Measurements from ENCODE around the gene SLC24A4.

Gene SLC24A4

DNA sequence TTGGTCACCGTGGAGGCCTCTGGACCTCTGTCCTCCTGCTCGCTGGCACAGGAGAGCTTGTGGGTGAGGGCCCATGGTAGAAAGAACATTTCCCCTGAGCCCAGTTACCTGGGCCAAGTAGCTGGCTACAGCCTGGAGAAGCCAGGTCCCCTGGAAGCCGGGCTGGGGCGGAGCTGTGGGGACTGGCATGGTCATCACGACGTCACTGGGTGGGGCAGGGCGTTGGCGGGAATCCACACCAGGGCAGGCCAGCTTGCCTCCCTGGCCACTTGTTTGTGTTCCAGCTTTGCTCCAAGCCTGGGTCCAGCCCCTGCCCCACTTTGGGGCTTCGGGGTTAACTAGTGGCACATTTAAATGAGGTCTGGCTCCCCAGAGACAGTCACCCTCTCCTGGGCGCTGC is 35.0 kb upstream of the SLC24A4 start:
- DNase-seq (ENCODE audit: insufficient read length, low spot score), result no peak
- TF ChIP-seq TAF1 (IDR thresholded peaks at IDR 0.05; ENCODE audit: low read depth, low read length), result no peak
- TF ChIP-seq PAX5 (IDR thresholded peaks at IDR 0.05; ENCODE audit: insufficient read depth, low read length, severe bottlenecking), result no peak
- no peak for TF ChIP-seq SPI1 (IDR thresholded peaks at IDR 0.05; ENCODE audit: low read depth, low read length)
- no peak for TF ChIP-seq POLR2AphosphoS5 (IDR thresholded peaks at IDR 0.05; ENCODE audit: low read depth, low read length)
- no peak for TF ChIP-seq POU2F2 (IDR thresholded peaks at IDR 0.05; ENCODE audit: low read depth, low read length)
- no peak for FAIRE-seq

GRCh38 chr14:92288994-92289660 is 33.8 kb upstream of the SLC24A4 start:
- FAIRE-seq (no peak), DNase-seq (ENCODE audit: insufficient read length, low spot score) (no peak)
- TF ChIP-seq POU2F2 (IDR thresholded peaks at IDR 0.05; ENCODE audit: low read depth, low read length) (no peak), SPI1 (IDR thresholded peaks at IDR 0.05; ENCODE audit: low read depth, low read length) (no peak), PAX5 (IDR thresholded peaks at IDR 0.05; ENCODE audit: insufficient read depth, low read length, severe bottlenecking) (no peak), POLR2A (IDR thresholded peaks at IDR 0.05; ENCODE audit: low read depth, low read length) (no peak), POLR2AphosphoS5 (IDR thresholded peaks at IDR 0.05; ENCODE audit: low read depth, low read length) (no peak), TAF1 (IDR thresholded peaks at IDR 0.05; ENCODE audit: low read depth, low read length) (no peak)

DNA sequence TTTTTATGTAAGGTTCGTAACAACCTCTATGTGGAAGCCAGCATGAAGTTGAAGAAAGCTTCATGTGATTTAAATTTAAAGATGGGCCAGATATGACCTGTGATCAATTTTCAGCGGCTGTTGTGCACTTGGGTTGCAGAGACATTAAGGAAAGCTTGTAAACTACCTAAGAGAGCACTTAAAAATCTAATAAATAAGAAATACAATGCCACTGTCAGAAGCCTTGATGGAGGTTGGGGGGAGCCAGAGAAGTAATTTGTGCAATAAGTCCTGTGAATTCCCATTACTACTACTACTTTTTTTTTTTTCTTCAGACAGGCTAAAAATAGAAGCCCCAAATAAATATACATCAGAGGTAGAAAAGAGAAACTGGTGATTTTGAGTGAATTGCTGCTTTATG is 30.3 kb upstream of the SLC24A4 start:
- DNase-seq (ENCODE audit: insufficient read length, low spot score), result no peak
- no peak for TF ChIP-seq POU2F2 (IDR thresholded peaks at IDR 0.05; ENCODE audit: low read depth, low read length)
- TF ChIP-seq POLR2AphosphoS5 (IDR thresholded peaks at IDR 0.05; ENCODE audit: low read depth, low read length), result no peak
- no peak for TF ChIP-seq TAF1 (IDR thresholded peaks at IDR 0.05; ENCODE audit: low read depth, low read length)
- TF ChIP-seq SPI1 (IDR thresholded peaks at IDR 0.05; ENCODE audit: low read depth, low read length), result no peak
- no peak for TF ChIP-seq PAX5 (IDR thresholded peaks at IDR 0.05; ENCODE audit: insufficient read depth, low read length, severe bottlenecking)
- TF ChIP-seq POLR2A (IDR thresholded peaks at IDR 0.05; ENCODE audit: low read depth, low read length), result no peak
- FAIRE-seq, result no peak

GRCh38 chr14:92294506-92294905 is 28.5 kb upstream of the SLC24A4 start:
- no peak for DNase-seq (ENCODE audit: insufficient read length, low spot score)
- TF ChIP-seq POLR2AphosphoS5 (IDR thresholded peaks at IDR 0.05; ENCODE audit: low read depth, low read length), result no peak
- no peak for TF ChIP-seq POLR2A (IDR thresholded peaks at IDR 0.05; ENCODE audit: low read depth, low read length)
- TF ChIP-seq PAX5 (IDR thresholded peaks at IDR 0.05; ENCODE audit: insufficient read depth, low read length, severe bottlenecking), result no peak
- no peak for TF ChIP-seq SPI1 (IDR thresholded peaks at IDR 0.05; ENCODE audit: low read depth, low read length)
- no peak for TF ChIP-seq POU2F2 (IDR thresholded peaks at IDR 0.05; ENCODE audit: low read depth, low read length)
- no peak for TF ChIP-seq TAF1 (IDR thresholded peaks at IDR 0.05; ENCODE audit: low read depth, low read length)
- FAIRE-seq, result no peak

GRCh38 chr14:92297818-92298595 is 25.0 kb upstream of the SLC24A4 start:
- FAIRE-seq (no peak), DNase-seq (ENCODE audit: insufficient read length, low spot score) (no peak)
- no peak for TF ChIP-seq SPI1 (IDR thresholded peaks at IDR 0.05; ENCODE audit: low read depth, low read length)
- no peak for TF ChIP-seq POU2F2 (IDR thresholded peaks at IDR 0.05; ENCODE audit: low read depth, low read length)
- no peak for TF ChIP-seq POLR2A (IDR thresholded peaks at IDR 0.05; ENCODE audit: low read depth, low read length)
- TF ChIP-seq TAF1 (IDR thresholded peaks at IDR 0.05; ENCODE audit: low read depth, low read length), result no peak
- TF ChIP-seq PAX5 (IDR thresholded peaks at IDR 0.05; ENCODE audit: insufficient read depth, low read length, severe bottlenecking), result no peak
- no peak for TF ChIP-seq POLR2AphosphoS5 (IDR thresholded peaks at IDR 0.05; ENCODE audit: low read depth, low read length)

DNA sequence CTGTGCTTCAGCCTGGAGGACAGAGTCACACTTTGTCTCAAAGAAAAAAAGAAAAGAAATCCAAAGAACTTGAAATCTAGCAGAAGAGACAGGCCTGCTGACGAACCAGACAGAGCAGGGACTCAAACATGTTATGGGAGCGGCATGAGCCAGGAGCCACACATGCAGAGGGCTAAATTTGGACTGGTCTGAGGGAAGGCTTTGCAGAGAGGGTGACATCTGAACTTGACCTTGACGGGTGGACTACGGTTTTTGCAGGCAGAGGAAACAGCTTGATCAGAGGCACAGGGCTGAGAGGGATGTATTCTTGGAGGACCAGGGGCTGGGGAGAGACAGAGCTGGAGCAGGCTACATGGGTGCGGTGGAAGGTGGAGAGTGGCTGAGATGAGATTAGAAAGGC is 20.5 kb upstream of the SLC24A4 start:
- TF ChIP-seq POU2F2 (IDR thresholded peaks at IDR 0.05; ENCODE audit: low read depth, low read length) (no peak), PAX5 (IDR thresholded peaks at IDR 0.05; ENCODE audit: insufficient read depth, low read length, severe bottlenecking) (no peak)
- DNase-seq (ENCODE audit: insufficient read length, low spot score) (no peak), FAIRE-seq (no peak)

DNA sequence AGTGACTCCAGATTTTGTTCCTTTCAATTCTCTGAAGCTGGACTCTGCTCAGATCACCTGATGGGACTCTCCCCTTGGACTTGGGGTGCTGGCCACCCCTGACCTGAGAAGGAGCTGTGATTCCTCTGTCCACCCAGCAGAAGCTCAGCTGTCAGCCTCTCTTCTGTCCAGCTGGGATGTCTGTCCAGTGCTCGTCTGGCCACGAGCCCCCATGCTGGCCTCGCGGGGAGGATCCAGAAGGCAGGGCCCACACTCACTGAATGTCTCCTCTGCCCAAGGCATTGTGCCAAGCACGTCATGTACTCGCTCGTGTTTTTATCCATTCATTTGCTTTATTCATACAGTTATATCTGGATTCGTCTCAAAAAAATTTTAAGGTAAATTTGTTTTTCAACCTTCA is 14.2 kb upstream of the SLC24A4 start:
- no peak for FAIRE-seq
- no peak for TF ChIP-seq SPI1 (IDR thresholded peaks at IDR 0.05; ENCODE audit: low read depth, low read length)
- no peak for TF ChIP-seq POLR2A (IDR thresholded peaks at IDR 0.05; ENCODE audit: low read depth, low read length)
- no peak for TF ChIP-seq POLR2AphosphoS5 (IDR thresholded peaks at IDR 0.05; ENCODE audit: low read depth, low read length)
- no peak for TF ChIP-seq PAX5 (IDR thresholded peaks at IDR 0.05; ENCODE audit: insufficient read depth, low read length, severe bottlenecking)
- no peak for TF ChIP-seq POU2F2 (IDR thresholded peaks at IDR 0.05; ENCODE audit: low read depth, low read length)
- TF ChIP-seq TAF1 (IDR thresholded peaks at IDR 0.05; ENCODE audit: low read depth, low read length), result no peak
- no peak for DNase-seq (ENCODE audit: insufficient read length, low spot score)

GRCh38 chr14:92309968-92310530 is 12.9 kb upstream of the SLC24A4 start:
- FAIRE-seq, result no peak
- no peak for DNase-seq (ENCODE audit: insufficient read length, low spot score)
- TF ChIP-seq SPI1 (IDR thresholded peaks at IDR 0.05; ENCODE audit: low read depth, low read length), result no peak
- no peak for TF ChIP-seq POLR2AphosphoS5 (IDR thresholded peaks at IDR 0.05; ENCODE audit: low read depth, low read length)
- TF ChIP-seq PAX5 (IDR thresholded peaks at IDR 0.05; ENCODE audit: insufficient read depth, low read length, severe bottlenecking), result no peak
- no peak for TF ChIP-seq TAF1 (IDR thresholded peaks at IDR 0.05; ENCODE audit: low read depth, low read length)
- no peak for TF ChIP-seq POU2F2 (IDR thresholded peaks at IDR 0.05; ENCODE audit: low read depth, low read length)
- no peak for TF ChIP-seq POLR2A (IDR thresholded peaks at IDR 0.05; ENCODE audit: low read depth, low read length)

DNA sequence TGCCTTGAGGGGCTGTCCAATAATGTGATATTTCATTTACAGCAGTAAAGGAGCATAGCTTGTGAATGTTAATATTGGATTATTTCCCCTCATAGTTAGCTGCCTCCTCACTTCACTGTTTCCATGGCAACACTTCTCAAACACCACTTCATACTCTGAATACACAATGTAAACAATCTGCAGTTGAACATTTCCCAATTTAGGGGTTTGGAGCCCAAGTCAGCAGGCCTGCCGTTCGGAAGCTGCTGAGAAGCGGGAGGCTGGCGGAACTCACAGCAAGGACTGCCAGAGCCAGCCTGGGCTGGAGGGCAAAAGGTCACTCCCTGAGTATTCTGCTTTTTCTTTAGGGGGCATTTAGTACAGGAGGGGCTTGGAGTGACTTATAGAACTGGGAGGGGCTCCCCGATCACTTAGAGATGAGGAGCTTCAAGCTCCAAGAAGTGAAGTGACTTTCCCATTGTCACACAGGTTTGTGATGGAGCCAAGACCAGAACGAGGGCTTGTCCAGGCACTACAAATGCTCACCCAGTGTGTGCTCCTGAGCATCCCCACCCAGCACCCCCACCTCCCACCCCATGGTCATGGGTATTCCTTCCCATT is 12.1 kb upstream of the SLC24A4 start:
- FAIRE-seq (no peak), DNase-seq (ENCODE audit: insufficient read length, low spot score) (no peak)
- TF ChIP-seq POLR2AphosphoS5 (IDR thresholded peaks at IDR 0.05; ENCODE audit: low read depth, low read length), result no peak
- no peak for TF ChIP-seq POU2F2 (IDR thresholded peaks at IDR 0.05; ENCODE audit: low read depth, low read length)
- TF ChIP-seq TAF1 (IDR thresholded peaks at IDR 0.05; ENCODE audit: low read depth, low read length), result no peak
- TF ChIP-seq POLR2A (IDR thresholded peaks at IDR 0.05; ENCODE audit: low read depth, low read length), result no peak
- no peak for TF ChIP-seq SPI1 (IDR thresholded peaks at IDR 0.05; ENCODE audit: low read depth, low read length)
- no peak for TF ChIP-seq PAX5 (IDR thresholded peaks at IDR 0.05; ENCODE audit: insufficient read depth, low read length, severe bottlenecking)
